DND-41 (cell line): ENCODE data around the gene TMEM215.

Source experiments
- ATAC-seq: fragments of 200-7000 bp; cut with Tn5 transposase; 3 replicates; pipeline ENCODE4 v1.9.1; 2021; ENCODE audit warnings: low read depth; ENCODE audit not compliant: insufficient read depth
- DNase-seq: peaks from one replicate; pipeline ENCODE4 v3.0.0-alpha.2; 2020
- H2AFZ ChIP-seq: 2 replicates; pipeline ENCODE4 v1.6.0; 2012; ENCODE audit warnings: low read depth, low read length
- H3K27ac ChIP-seq: 2 replicates; pipeline ENCODE4 v1.5.1; 2012; ENCODE audit warnings: low read length, inconsistent platforms
- H3K27me3 ChIP-seq: fragments of 200-600 bp; sonication (generic); 2 replicates; pipeline ENCODE4 v1.6.0; 2012; ENCODE audit warnings: low read length, mild to moderate bottlenecking, inconsistent platforms; ENCODE audit not compliant: insufficient read depth, poor library complexity
- H3K36me3 ChIP-seq: 2 replicates; pipeline ENCODE4 v1.5.1; 2012; ENCODE audit warnings: low read length, inconsistent platforms; ENCODE audit not compliant: insufficient read depth
- H3K4me1 ChIP-seq: 2 replicates; pipeline ENCODE4 v1.5.1; 2012; ENCODE audit warnings: mild to moderate bottlenecking, low read length; ENCODE audit not compliant: insufficient read depth
- H3K4me2 ChIP-seq: 2 replicates; pipeline ENCODE4 v1.6.0; 2012; ENCODE audit warnings: mild to moderate bottlenecking, moderate library complexity, low read length, inconsistent platforms; ENCODE audit not compliant: insufficient read depth
- H3K4me3 ChIP-seq, 2 experiments: fragments of 200-600 bp in 1 of 2; shearing (Covaris generic) in 1 of 2; 2 replicates each; pipeline ENCODE4 v1.5.1; 2012 to 2016; ENCODE audit warnings: inconsistent platforms in 2 of 2, low read length in 2 of 2, mild to moderate bottlenecking in 2 of 2, low read depth in 1 of 2, moderate library complexity in 1 of 2
- H3K79me2 ChIP-seq: 2 replicates; pipeline ENCODE4 v1.6.0; 2012; ENCODE audit warnings: low read length, inconsistent platforms; ENCODE audit not compliant: insufficient read depth
- H3K9ac ChIP-seq: 2 replicates; pipeline ENCODE4 v1.6.0; 2012; ENCODE audit warnings: low read depth, mild to moderate bottlenecking, inconsistent platforms, low read length, moderate library complexity
- H3K9me3 ChIP-seq: 2 replicates; pipeline ENCODE4 v1.5.1; 2012; ENCODE audit warnings: low read length, moderate library complexity, mild to moderate bottlenecking, inconsistent platforms; ENCODE audit not compliant: insufficient read depth, severe bottlenecking
- H4K20me1 ChIP-seq: 2 replicates; pipeline ENCODE4 v1.6.0; 2012; ENCODE audit warnings: low read length; ENCODE audit not compliant: insufficient read depth
- CTCF ChIP-seq: IDR thresholded peaks from 2 replicates; pipeline ENCODE4 v1.5.1; 2012; ENCODE audit warnings: borderline replicate concordance, low read length, moderate library complexity, mild to moderate bottlenecking; ENCODE audit not compliant: poor library complexity, severe bottlenecking; ENCODE audit errors: extremely low read depth
- EZH2 ChIP-seq: IDR thresholded peaks from 3 replicates; pipeline ENCODE4 v1.6.1; 2012; ENCODE audit warnings: borderline replicate concordance, low read depth, mild to moderate bottlenecking, moderate library complexity, low read length, inconsistent platforms; ENCODE audit not compliant: severe bottlenecking

TMEM215 gene

GRCh38 chr9:32783168-32783891, at the start of gene TMEM215:
Gene TMEM215, plus strand, starts transcription at chr9:32783540. Its CDS starts 644 bp downstream, at chr9:32784184.
- Histone ChIP-seq H3K27me3 (peaks cover 3% of the 10 kb centered on the region), H3K4me3 (no peak within 1 kb of the TSS), H3K36me3 (no peaks in the 10 kb centered on the region), H3K79me2 (no peaks in the 10 kb centered on the region), H3K27ac (no peak within 1 kb of the TSS), H2AFZ (no peak within 1 kb of the TSS), H3K4me1 (no peaks in the 10 kb centered on the region), H3K9ac (no peak within 1 kb of the TSS), H3K9me3 (no peaks in the 10 kb centered on the region), H3K4me2 (no peak within 1 kb of the TSS), H4K20me1 (no peaks in the 10 kb centered on the region)
- DNase-seq (no peak), ATAC-seq (no peak)
- no peak for TF ChIP-seq CTCF
- no peak for TF ChIP-seq EZH2

DNA sequence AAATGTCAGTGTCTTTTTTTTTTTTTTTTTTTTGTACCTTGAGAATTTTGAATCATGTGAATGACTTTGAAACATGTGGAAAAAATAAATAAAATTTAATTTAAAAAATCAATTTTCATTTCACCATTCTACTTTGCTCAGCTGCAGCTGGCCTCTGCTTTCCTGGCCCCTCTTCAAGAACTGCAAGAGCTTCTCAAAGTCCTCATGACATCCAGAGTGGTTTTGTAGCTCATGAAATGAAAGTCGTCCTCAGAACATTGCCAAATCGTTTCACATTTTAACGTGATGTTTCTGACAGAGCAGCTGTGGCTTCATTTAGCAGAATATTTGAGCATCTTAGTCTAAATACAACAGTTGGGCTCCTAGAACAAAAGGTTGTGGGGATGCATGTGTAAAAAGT, 47.9 kb upstream of the TMEM215 start:
- ATAC-seq, result no peak
- no peak for TF ChIP-seq CTCF
- TF ChIP-seq EZH2, result no peak
- H3K4me3 ChIP-seq, result no peak overlapping the region
- no peaks in the 10 kb centered on the region for H3K4me1 ChIP-seq
- H3K36me3 ChIP-seq, result no peaks in the 10 kb centered on the region
- H3K27me3 ChIP-seq, result no peaks in the 10 kb centered on the region
- H3K27ac ChIP-seq, result no peak overlapping the region
- H4K20me1 ChIP-seq, result no peaks in the 10 kb centered on the region
- no peaks in the 10 kb centered on the region for H3K9me3 ChIP-seq
- H2AFZ ChIP-seq, result no peak overlapping the region
- no peak overlapping the region for H3K4me2 ChIP-seq
- no peaks in the 10 kb centered on the region for H3K79me2 ChIP-seq
- DNase-seq, result no peak
- H3K9ac ChIP-seq, result no peak overlapping the region

GRCh38 chr9:32737378-32737777, 46.0 kb upstream of the TMEM215 start:
- no peaks in the 10 kb centered on the region for H4K20me1 ChIP-seq
- no peak for DNase-seq
- no peak overlapping the region for H3K4me3 ChIP-seq
- no peaks in the 10 kb centered on the region for H3K27me3 ChIP-seq
- TF ChIP-seq EZH2 (no peak), CTCF (no peak)
- H3K9me3 ChIP-seq, result no peaks in the 10 kb centered on the region
- H3K79me2 ChIP-seq, result no peaks in the 10 kb centered on the region
- H3K4me1 ChIP-seq, result no peaks in the 10 kb centered on the region
- no peak overlapping the region for H3K27ac ChIP-seq
- no peak overlapping the region for H3K4me2 ChIP-seq
- H2AFZ ChIP-seq, result no peak overlapping the region
- no peak for ATAC-seq
- no peaks in the 10 kb centered on the region for H3K36me3 ChIP-seq
- no peak overlapping the region for H3K9ac ChIP-seq
